GM10248 (cell line): ENCODE data around the gene HMGCR.
"Not testable (repeated sequence)": the region's sequence is repeated elsewhere in the genome, so short reads cannot be mapped to it uniquely, and the experiment has no call there.

Experiments
- CTCF ChIA-PET: fragments of 300-600 bp; sonication (Branson Sonifier 250); formaldehyde crosslinking; extraction: SDS; loops from one replicate; lab custom pipeline; 2021; ENCODE audit warnings: antibody characterized with exemption; lab: Yijun Ruan, JAX
- POLR2A ChIA-PET: fragments of 350-650 bp; sonication (Branson Sonifier 250); formaldehyde crosslinking; extraction: SDS; loops from one replicate; lab custom pipeline; 2020; ENCODE audit warnings: antibody characterized with exemption; lab: Yijun Ruan, JAX
- DNase-seq: peaks from one replicate; pipeline ENCODE4 v3.0.0; 2012; ENCODE audit errors: extremely low spot score
- TF ChIP-seq, protein P1 (sequence below): IDR thresholded peaks from 2 replicates; pipeline ENCODE4 v1.5.1; 2012; ENCODE audit warnings: mild to moderate bottlenecking, low read depth; ENCODE audit errors: extremely low read depth, missing control alignments, control extremely low read depth

HMGCR gene

DNA sequence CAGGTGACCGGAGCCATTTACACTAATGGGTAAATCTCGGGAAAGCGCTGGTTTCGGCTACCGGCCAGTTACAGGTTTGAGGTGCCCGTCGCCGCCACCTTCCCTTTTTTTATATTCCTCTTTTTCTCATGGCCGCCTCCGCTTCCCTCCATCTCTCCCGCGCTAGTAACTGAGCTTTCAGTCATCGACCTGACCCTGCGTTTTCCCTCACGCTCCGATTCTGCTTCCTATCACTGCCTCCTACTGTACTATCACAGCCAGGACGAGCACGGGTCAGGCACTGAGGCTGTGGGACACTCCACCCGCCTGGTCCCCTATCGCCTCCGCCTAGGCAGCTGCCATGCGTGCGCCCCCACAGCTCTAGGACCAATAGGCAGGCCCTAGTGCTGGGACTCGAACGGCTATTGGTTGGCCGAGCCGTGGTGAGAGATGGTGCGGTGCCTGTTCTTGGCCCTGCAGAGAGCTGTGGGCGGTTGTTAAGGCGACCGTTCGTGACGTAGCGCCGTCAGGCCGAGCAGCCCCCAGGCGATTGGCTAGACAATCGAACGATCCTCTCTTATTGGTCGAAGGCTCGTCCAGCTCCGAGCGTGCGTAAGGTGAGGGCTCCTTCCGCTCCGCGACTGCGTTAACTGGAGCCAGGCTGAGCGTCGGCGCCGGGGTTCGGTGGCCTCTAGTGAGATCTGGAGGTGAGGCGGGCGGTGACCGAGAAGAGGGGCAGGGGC lies at the start of gene HMGCR:
TSS of gene HMGCR (plus strand) at position 606 of the 722 bp plus-strand sequence. CDS start 5,386 bp downstream, outside the sequence.
- peak; percentile 95 for DNase-seq
- ChIA-PET POLR2A (interaction anchor here (0.6 to 1.5 kb wide), 8 partner anchors 9 to 332 kb away, joined by 3 to 12 read pairs (median 4); no protein-coding TSS in a partner anchor), CTCF (interaction anchor here (0.8 to 2.2 kb wide), 10 partner anchors 9 to 344 kb away, joined by 3 to 19 read pairs (median 4); partner anchors contain the start of gene ANKRD31)
- TF ChIP-seq, protein P1, sequence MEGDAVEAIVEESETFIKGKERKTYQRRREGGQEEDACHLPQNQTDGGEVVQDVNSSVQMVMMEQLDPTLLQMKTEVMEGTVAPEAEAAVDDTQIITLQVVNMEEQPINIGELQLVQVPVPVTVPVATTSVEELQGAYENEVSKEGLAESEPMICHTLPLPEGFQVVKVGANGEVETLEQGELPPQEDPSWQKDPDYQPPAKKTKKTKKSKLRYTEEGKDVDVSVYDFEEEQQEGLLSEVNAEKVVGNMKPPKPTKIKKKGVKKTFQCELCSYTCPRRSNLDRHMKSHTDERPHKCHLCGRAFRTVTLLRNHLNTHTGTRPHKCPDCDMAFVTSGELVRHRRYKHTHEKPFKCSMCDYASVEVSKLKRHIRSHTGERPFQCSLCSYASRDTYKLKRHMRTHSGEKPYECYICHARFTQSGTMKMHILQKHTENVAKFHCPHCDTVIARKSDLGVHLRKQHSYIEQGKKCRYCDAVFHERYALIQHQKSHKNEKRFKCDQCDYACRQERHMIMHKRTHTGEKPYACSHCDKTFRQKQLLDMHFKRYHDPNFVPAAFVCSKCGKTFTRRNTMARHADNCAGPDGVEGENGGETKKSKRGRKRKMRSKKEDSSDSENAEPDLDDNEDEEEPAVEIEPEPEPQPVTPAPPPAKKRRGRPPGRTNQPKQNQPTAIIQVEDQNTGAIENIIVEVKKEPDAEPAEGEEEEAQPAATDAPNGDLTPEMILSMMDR, result peak; percentile 51

DNA sequence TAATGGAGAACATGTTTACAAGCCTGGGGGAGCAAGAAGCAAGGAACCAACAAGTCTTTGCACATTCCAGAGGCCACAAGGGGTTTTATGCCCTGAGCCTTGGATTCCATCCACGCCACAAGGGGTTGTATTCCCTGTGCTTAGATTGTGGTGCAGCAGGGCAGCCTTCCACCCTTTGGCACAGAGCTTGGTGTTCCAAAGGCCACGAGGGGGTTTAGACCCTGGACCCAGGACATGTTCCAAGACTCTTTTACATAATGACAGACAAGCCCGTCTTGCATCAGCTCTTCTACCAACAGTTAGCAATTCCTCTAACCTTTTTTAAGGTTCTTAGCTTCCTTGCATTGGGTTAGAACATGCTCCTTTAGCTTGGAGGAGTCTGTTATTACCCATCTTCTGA lies 45.2 kb upstream of the HMGCR start:
- POLR2A ChIA-PET, CTCF ChIA-PET: not testable (repeated sequence)

DNA sequence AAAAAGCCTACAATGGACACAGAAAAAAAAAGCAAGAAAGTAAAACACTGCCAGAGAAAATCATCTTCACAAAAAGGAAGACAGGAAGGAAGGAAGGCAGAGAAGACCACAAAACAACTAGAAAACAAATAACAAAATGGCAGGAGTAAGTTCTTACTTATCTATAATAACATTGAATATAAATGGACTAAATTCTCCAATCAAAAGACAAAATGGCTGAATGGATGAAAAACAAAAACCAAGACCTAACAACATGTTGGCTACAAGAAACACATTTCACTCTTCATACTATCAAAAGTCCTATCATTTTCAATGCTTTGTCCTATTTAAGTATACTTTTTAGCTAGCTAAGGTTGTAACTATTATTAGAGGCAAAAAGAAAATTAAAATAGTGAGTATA lies 36.9 kb upstream of the HMGCR start:
- DNase-seq, result no peak
- ChIA-PET CTCF (no interaction called here), POLR2A (no interaction called here)
- TF ChIP-seq, protein P1, result no peak

More for the DNA sequence above, 45.2 kb upstream of the HMGCR start:
- DNase-seq, result not testable (repeated sequence)

DNA sequence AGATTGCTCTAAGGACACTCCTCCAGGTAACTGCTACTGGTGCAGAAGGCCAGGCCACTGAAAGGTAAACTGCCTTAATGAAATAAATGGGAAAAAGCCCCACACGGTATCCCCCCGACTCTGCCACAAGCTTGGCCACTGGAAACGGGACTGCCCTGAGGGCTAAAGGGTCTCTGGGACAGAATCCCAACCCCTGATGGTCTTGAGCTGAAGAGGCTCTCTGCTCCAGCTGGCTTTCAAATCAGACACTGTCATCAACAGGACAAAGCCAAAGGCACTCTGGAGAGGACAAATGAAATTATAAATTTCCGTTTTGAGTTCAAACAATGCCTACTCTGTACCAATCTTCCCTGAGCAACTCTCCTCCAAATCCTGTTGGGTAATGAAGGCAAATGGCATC lies 33.6 kb upstream of the HMGCR start:
- CTCF ChIA-PET, result no interaction called here
- POLR2A ChIA-PET, result no interaction called here
- TF ChIP-seq, protein P1, result no peak
- DNase-seq, result no peak

DNA sequence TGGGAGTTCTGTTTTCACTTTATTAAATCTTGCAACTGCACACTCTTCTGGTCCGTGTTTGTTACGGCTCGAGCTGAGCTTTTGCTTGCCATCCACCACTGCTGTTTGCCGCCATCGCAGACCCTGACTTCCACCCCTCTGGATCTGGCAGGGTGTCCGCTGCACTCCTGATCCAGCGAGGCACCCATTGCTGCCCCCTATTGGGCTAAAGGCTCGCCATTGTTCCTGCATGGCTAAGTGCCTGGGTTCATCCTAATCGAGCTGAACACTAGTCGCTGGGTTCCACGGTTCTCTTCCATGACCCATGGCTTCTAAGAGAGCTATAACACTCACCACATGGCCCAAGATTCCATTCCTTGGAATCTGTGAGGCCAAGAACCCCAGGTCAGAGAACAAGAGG lies 32.5 kb upstream of the HMGCR start:
- POLR2A ChIA-PET, CTCF ChIA-PET, DNase-seq: not testable (repeated sequence)

DNA sequence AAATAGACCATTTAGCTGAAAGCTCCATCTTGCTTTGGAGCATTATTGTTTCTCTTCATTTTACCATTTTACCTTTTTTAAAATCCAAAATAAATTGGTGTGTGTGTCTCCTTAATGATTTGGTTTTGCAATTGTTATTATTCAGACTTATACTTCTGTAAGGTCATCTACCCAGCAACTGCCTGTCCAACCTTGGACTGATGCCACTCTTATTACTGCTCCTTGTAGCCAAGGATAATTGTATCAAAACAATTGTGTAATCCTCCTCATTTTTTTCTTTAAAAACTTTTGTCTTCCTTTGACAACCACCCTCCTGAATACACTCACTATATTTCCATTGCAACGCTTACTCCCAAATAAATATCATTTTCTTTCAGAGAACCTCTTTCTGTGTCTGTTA lies 30.3 kb upstream of the HMGCR start:
- CTCF ChIA-PET, result no interaction called here
- POLR2A ChIA-PET, result no interaction called here
- no peak for DNase-seq
- TF ChIP-seq, protein P1, result no peak

DNA sequence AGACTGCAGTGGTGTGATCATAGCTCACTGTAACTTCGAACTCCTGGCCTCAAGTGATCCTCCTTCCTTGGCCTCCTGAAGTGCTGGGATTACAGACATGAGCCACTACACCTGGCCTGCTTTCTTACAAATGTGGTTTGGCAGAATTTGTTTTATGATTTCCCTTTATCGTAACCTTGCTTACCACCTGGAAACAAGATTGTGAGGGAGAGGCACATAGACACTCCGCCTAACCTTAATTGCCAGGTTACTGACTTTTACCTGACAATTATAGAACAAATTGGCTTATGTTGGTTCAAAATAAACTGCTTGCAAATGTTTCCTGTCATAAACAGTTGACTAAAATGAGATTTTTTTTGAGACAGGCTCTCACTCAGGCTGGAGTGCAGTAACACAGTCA lies 26.8 kb upstream of the HMGCR start:
- TF ChIP-seq, protein P1, result no peak
- no peak for DNase-seq
- CTCF ChIA-PET, result interaction anchor here (1.1 kb wide), 1 partner anchor 14 kb away, joined by 3 read pairs; no protein-coding TSS in a partner anchor
- POLR2A ChIA-PET, result no interaction called here

DNA sequence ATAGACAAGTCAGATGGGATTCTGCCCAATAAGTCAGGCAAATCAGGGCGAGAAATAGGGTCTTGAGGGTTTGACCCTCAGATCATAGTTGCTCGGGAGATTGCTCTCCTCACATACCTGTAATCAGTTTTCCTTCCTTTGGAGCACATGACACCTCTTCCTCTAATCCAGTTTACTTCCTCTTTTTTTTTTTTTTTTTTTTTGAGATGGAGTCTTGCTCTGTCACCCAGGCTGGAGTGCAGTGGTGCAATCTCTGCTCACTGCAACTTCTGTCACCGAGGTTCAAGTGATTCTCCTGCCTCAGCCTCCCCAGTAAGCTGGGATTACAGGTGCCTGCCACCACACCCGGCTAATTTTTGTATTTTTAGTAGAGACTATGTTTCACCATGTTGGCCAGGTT lies 17.9 kb upstream of the HMGCR start:
- DNase-seq, POLR2A ChIA-PET, CTCF ChIA-PET: not testable (repeated sequence)
